Choroid plexus epithelial cell (primary cell): ENCODE measurements around the gene MAVS.

ENCODE experiments used
- DNase-seq: peaks from one replicate; pipeline ENCODE4 v3.0.0-alpha.2; 2010; ENCODE audit warnings: low read depth
- H3K4me3 ChIP-seq: 2 replicates; pipeline ENCODE4 v1.5.1; 2011; ENCODE audit warnings: low read depth, mild to moderate bottlenecking, control low read depth, low read length, moderate library complexity
- TF ChIP-seq, protein P1 (sequence below): conservative IDR thresholded peaks from 2 replicates; pipeline ENCODE4 v1.5.1; 2011; ENCODE audit warnings: low read depth, mild to moderate bottlenecking, control low read depth, inconsistent platforms, low read length, moderate library complexity

Gene MAVS

DNA sequence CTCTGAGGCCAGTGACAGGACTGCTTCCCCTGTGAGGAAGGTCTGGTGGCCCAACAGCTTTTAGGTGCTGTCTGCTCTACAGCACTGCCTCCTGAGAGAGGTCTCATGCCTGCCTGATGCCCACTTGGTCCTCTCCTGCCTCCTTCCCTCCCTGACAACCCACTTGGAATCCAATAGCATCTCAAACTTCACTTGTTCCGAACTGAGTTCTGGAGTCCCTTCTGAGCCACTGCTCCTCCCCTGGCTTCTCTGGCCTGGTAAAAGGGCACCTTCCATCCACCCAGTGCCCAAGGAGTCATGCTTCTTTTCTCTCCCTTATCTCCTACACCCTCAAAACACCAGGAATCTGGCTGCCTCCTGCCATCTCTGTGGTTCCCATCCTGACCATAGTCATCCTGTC is 1.9 kb downstream of the MAVS start:
- no peak overlapping the region for H3K4me3 ChIP-seq
- TF ChIP-seq, protein P1, sequence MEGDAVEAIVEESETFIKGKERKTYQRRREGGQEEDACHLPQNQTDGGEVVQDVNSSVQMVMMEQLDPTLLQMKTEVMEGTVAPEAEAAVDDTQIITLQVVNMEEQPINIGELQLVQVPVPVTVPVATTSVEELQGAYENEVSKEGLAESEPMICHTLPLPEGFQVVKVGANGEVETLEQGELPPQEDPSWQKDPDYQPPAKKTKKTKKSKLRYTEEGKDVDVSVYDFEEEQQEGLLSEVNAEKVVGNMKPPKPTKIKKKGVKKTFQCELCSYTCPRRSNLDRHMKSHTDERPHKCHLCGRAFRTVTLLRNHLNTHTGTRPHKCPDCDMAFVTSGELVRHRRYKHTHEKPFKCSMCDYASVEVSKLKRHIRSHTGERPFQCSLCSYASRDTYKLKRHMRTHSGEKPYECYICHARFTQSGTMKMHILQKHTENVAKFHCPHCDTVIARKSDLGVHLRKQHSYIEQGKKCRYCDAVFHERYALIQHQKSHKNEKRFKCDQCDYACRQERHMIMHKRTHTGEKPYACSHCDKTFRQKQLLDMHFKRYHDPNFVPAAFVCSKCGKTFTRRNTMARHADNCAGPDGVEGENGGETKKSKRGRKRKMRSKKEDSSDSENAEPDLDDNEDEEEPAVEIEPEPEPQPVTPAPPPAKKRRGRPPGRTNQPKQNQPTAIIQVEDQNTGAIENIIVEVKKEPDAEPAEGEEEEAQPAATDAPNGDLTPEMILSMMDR, result no peak
- no peak for DNase-seq

DNA sequence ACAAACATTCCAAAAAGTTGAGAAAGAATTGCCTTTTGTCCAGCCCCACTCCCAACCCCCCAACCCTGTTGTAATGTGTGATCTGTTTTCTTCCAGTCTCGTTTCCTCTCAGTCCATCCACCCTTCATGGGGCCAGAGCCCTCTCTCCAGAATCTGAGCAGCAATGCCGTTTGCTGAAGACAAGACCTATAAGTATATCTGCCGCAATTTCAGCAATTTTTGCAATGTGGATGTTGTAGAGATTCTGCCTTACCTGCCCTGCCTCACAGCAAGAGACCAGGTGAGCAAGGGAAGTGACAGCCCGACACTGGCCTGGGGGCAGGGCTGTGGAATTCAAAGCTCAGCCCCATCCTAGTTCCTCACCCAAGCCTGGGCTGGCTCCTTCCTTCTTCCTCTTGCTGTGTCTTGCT is 7.8 kb downstream of the MAVS start:
- H3K4me3 ChIP-seq, result no peak overlapping the region
- no peak for DNase-seq
- TF ChIP-seq, protein P1, result no peak

DNA sequence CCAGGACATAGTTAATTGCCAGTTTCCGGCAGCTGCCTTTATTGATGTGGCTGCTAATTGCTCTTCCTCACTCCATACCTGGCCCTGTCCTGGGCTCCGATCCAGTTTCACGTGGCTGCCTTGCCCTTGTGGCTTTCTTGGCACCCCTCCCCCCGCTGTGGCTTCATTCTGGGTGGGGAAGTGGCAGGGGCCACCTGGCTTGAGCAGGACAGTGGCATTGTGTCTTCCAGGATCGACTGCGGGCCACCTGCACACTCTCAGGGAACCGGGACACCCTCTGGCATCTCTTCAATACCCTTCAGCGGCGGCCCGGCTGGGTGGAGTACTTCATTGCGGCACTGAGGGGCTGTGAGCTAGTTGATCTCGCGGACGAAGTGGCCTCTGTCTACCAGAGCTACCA is 10.8 kb downstream of the MAVS start:
- DNase-seq, result no peak
- H3K4me3 ChIP-seq, result no peak overlapping the region
- TF ChIP-seq, protein P1, result no peak

DNA sequence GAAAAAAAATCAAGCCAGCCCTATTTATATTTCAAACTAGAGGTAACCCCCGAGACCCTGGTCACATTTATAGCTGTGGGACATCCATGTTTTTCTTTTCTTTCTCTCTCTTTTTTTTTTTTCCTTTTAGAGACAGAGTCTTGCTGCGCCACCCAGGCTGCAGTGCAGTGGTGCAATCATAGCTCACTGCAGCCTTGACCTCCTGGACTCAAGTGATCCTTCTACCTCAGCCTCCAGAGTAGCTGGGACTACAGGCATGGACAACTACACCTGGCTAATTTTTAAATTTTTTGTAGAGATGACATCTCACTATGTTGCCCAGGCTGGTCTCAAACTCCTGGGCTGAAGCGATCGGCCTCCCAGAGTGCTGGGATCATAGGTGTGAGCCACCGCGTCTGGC is 12.1 kb downstream of the MAVS start:
- H3K4me3 ChIP-seq, result no peak overlapping the region
- DNase-seq, result no peak
- TF ChIP-seq, protein P1, result no peak

DNA sequence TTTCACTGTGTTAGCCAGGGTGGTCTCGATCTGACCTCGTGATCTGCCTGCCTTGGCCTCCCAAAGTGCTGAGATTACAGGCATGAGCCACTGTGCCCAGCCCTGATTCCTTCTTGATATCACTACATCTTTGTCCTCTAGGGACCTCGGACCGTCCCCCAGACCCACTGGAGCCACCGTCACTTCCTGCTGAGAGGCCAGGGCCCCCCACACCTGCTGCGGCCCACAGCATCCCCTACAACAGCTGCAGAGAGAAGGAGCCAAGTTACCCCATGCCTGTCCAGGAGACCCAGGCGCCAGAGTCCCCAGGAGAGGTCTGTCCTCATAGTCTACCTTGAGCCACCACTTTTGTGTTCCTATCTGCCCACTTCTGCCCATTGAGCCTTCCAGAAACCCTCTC is 14.6 kb downstream of the MAVS start:
- no peak overlapping the region for H3K4me3 ChIP-seq
- no peak for DNase-seq
- TF ChIP-seq, protein P1, result no peak

DNA sequence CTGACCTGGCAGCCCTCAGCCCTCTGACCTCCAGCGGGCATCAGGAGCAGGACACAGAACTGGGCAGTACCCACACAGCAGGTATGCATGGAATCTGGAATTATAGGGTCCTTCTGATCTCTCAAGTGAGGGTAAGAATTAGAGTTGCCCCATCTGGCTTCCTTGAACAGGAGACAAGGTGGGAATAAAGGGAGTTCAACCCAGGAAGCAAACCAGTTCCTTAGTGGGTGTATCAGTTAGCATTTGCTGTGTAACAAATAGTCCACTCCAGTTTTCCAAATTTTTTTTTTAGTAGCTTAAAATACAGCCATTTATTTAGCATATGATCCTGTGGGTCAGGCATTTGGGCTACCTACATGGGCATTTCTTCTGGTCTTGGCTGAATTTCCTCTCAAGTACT is 15.7 kb downstream of the MAVS start:
- no peak overlapping the region for H3K4me3 ChIP-seq
- DNase-seq, result no peak
- TF ChIP-seq, protein P1, result no peak

DNA sequence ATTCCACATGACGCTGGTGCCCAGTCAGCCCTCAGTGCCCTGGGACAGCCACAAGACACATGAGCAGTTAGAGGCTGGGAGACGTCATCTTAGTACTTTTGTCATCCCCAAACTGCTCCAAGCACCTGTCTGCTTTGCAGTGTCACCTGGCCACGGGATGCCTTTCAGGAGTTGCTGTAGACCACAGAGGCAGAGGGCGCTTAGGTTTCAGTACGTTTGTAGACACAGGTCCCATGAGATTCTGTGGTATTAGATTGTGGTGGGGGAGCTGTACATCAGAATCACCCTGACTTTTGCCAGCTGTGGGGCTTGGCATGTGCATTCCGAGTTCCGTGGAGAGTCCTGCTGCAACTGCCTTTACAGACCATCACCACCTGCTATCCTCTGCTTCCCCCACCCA is 16.7 kb downstream of the MAVS start:
- TF ChIP-seq, protein P1, result no peak
- DNase-seq, result no peak
- no peak overlapping the region for H3K4me3 ChIP-seq
